ENCODE measurements around the gene RIT2.

DNA sequence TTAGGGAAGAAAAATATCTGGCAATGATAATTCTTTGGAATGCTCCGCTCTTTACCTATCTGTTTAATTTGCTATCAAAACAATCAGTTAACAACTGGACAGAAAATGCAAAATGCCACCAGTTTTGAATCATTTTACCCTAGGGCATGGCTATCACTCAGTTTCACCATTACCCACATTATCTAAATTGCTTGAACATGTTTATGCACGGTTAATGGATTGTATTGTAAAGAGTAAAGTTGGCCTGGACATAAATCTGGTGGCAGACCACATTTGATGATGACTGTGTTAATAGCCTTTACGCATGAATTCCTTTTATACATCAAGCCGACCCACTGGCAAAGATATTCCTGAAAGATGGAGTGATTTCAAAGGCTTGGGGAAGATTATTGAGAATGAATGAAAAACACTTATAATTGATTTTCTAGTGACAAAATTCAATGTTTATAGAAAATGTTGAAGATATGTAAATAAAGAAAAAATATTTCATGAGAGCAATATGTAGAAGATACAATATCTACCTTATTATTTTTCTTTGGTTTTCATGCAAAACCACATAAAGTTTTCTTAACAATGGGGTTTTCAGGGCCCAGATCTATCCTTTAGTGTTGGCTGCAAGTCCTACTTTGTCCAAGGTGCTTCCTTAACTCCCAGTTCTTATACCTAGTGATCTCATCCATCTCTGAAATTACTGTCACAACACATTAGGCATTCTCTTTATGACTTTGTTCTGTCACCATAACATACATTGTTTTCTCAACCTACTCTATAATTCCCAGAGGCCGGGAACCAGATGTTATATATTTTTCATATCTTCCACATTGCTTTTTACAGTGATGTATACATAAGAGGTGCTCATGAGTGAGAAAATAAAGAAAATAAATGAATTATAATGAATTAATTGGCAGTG lies 265.1 kb downstream of the RIT2 start:
- TF ChIP-seq POLR2A (IDR thresholded peaks at IDR 0.05; ENCODE audit: low read depth, low read length) = no peak
- no peak for TF ChIP-seq TAF1 (IDR thresholded peaks at IDR 0.05; ENCODE audit: borderline replicate concordance, low read depth, low read length)
- TF ChIP-seq POLR2AphosphoS5 (IDR thresholded peaks at IDR 0.05; ENCODE audit: low read depth, low read length) = no peak
